ENCODE results near the gene TBC1D3B.

DNA sequence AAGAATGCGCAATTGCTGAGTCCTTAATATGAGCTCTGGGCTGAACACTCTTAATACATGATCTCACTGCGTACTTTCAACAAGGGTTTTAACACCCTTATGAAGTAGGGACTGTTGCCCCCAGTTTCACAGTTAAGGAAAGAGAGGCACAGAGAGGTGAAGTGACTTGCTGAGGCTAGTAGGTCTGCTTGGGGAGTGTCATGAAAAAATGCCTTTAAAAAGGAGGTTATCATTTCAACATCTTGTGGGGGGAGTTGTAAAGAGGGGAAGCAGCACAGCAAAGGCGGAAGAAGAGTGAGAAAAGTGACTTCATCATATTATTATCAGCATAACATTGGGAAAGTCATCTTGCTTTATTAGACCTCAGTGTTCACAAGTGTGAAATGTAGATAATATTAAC is 36.5 kb upstream of the TBC1D3B start:
- TF ChIP-seq RAD21 (IDR thresholded peaks at IDR 0.05; ENCODE audit: low read depth): no peak
- no peak for TF ChIP-seq YY1 (IDR thresholded peaks at IDR 0.05; ENCODE audit: low read depth)
- no peak for TF ChIP-seq TAF1 (IDR thresholded peaks at IDR 0.05; ENCODE audit: low read depth)
- TF ChIP-seq CEBPB (IDR thresholded peaks at IDR 0.05): no peak
- TF ChIP-seq CREB1 (IDR thresholded peaks at IDR 0.05; ENCODE audit: low read depth): no peak
- no peak for TF ChIP-seq EP300 (IDR thresholded peaks at IDR 0.05; ENCODE audit: borderline replicate concordance)
- no peak for TF ChIP-seq TCF12 (IDR thresholded peaks at IDR 0.05; ENCODE audit: low read depth)
- TF ChIP-seq USF1 (IDR thresholded peaks at IDR 0.05): no peak
- TF ChIP-seq EGR1 (IDR thresholded peaks at IDR 0.05): no peak
- TF ChIP-seq FOXM1 (IDR thresholded peaks at IDR 0.05; ENCODE audit: borderline replicate concordance, low read depth): no peak
- TF ChIP-seq NFIC (IDR thresholded peaks at IDR 0.05): no peak
